Fibroblast of skin of scalp (primary cell): ENCODE measurements around the gene PPA1.
A peak's percentile ranks its signal among the peaks of the same experiment; 100 is the strongest.
"Not testable (repeated sequence)": the region's sequence is repeated elsewhere in the genome, so short reads cannot be mapped to it uniquely, and the experiment has no call there.

Source experiments
- DNase-seq: peaks from one replicate; pipeline ENCODE4 v3.0.0-alpha.2; 2013

PPA1 gene

DNA sequence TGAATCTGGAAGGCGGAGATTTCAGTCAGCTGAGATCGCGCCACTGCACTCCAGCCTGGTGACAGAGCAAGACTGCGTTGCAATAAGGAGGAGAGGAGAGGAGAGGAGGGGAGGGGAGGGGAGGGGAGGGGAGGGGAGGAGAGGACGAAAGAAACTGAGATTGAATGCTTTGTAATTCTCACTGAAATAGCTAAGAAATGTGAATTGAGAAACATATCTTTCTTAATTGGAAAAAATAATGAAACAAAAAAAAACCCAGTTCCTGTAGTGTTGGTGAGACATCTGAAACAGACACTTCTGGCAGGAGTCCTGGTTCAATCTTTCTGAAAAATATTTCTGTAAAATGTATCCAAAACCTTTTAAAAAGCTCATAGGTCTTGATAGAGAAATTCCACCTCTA is 26.5 kb downstream of the PPA1 start:
- DNase-seq = no peak

DNA sequence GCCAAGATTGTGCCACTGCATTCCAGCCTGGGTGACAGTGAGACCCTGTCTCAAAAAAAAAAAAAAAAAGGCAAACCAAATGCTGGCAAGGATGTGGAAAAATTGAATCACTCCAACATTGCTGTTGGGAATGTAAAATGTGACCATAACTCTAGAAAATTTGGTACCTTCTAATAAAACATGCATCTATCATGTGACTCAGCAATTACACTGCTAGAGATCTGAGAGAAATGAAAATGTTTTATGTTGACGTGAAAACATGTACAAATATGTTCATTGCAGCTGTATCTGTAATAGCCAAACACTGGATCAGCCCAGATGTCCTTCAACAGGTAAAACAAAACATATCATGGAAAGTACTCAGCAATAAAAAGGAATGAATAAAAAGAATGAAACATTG is 32.1 kb downstream of the PPA1 start:
- peak; percentile 33 for DNase-seq

DNA sequence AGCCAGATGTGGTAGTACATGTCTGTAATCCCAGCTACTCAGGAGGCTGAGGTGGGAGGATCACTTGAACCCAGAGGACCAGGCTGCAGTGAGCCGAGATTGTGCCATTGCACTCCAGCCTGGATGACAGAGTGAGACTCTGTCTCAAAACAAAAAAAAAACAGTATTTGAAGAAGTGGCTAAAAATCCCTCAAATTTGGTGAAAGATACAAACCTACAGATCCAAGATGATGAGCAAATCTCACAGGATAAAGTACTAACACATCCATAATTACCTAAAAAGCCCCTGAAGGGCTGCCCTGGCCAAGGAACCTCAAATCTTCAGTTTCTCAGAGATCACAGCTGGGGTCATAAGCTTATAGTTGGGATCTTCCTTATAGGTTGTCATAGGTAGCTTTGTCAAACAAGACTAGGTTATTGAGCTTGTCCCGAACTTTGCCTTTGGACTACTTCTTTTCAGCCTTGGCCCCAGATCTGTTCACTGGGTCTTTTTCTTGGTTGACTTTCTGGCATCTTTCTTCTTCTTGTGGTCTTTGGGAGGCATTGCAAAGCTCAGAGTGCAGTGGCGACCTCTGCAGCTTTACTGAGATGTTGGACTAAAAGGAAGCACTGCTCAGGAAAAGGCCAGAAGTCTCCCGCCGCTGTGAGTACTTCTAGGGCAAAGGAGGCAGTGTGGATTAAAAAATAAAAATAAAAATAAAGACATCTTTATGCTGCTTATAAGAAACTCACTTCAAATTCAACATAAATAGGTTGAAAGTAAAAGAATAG is 34.3 kb downstream of the PPA1 start:
- DNase-seq = peak; percentile 39

DNA sequence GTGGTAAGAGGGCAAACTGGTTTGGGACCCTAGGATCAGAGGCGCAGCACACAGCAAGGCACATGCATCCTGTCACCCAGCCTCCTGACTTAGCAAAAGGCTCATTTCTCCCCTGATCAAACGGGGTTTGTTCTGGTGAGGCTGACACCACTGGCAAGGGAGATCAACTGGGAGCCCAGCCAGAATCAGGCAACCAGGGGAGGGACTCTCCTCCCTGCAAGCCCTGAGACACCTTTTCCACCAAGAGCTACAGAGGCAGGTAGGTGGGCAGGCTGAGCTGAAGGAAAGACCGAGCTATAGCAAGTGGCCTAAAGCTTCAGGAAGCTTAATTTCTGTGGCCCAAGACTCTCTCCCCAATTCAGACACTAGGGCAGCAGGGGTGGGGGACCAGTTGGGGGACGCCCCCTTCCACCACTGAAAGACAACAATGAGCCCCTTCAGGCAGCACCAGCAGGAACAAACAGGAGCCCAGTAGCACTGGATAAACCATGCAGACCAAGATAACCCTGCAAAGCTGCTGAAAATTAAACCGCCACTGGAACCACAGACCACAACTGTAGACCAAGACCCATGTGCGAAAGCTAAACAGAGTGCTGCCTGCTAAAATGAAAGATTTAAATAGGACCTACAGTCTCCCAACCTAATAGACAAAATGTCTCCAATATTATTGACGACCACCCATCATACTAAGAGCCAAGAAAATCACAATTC is 35.8 kb downstream of the PPA1 start:
- DNase-seq = no peak

DNA sequence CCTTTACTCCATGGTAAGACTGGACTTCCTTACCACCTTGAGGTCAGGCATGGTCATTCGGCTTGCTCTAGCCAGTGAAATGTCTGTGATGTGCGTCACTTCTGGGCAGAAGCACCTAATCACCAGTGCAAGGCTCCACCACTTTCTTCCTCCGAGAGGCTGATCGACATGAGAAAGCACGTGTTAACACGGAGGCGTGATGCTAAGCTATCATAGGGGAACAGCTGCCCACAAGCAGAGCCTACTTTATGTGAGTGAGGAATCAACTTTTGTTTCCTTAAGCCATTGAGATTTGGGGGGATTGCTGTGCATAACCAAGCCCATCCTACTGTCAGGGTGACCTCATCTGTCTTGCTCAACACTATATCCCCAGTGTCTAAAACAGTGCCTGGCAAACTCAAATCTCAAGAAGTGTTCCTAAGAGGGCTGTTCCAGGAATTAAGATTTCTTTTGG is 39.8 kb downstream of the PPA1 start:
- no peak for DNase-seq

DNA sequence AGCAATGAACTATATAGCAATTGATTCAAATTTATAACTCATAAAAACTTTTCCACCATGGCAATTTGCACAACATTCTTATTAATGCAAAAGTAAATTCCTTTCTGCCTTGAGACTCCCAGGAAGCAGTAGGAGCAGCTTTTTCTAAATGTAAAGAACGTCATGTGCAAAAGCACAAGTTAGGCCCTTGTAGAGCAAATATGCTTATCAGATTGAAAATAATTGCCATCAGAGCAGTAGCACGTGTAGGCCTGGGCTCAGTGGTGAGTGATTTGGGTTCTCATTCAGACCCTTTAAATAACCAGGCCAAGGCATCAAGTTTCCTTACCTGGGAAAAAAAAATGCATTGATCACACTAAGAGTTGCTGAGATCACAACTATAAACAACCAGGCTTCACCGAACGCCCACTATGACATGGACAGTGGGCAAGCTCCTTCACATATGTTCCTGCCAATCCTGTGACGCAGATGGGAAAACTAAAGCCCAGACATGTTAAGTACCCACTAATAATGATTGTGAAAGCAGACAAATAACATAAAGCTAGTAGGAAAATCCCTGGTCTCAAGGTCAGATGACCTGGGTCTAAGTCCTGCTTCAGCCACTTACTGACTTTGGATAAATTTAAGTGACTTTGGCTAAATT is 40.8 kb downstream of the PPA1 start:
- DNase-seq = no peak

DNA sequence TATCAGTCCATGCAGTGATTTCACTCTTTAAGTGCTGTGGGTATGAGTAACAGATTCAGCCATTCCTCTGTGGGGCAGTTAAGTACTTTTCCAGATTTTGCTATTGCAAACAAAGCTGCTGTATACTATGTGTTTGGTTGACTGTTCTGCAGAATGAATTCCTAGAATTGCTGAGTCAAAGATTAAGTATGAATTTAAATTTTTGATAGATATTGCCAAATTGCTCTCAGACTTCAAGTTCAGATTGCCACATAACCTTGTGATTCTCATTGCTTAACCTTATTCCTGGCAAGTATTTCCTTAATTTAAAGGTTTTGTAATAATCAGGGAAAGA is 41.3 kb downstream of the PPA1 start:
- DNase-seq = peak; percentile 95

DNA sequence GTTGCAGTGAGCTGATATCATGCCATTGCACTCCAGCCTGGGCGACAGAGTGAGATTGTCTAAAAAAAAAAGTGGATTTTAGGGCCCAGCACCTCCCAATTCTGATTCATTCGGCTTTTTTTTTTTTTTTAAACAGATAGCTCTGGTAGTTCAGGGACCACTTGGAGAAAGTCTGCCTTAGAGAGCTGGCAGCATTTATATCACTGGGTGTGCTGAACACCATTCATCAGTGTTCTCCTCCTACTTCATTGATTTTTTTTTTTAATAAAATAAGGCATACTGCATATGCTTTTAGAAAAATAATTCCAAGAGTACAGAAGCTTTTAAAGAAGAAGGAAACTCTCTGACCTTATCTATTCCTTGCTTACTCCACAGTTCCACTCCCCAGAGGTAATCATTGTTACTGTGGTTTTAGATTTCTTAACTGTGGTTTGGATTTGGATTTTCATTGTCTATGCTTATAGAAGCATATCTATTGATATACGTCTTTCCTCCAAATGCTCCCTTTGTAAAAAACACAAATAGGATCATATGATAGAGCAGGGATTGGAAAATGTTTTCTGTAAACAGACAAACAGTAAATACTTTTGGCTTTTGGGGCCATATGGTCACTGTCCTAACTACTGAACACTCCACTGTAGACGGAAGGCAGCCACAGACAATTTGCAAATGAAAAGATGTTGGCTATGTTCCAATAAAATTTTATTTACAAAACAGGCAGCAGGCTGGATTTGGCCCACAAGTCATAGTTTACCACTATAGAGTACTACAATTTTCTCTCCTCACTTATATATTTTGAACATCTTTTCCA is 41.9 kb downstream of the PPA1 start:
- DNase-seq = peak; percentile 30

DNA sequence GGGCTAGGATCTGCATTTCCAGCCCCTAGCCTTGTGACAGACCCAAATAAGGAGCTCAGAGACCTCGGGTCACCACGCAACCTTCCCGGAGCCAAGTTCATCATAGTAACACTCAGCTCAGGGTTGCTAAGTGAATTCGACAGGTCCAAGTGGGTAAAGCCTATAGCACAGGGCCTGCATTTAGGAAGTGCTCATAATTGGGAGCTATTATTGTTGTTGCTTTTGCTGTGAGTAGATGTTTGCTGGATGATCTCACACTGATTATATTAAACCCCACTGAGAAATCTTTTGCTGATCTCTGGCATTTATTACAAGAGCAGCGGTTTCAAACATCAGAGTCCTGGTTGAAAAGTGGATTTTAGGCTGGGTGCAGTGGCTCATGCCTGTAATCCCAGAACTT is 42.6 kb downstream of the PPA1 start:
- peak; percentile 65 for DNase-seq

DNA sequence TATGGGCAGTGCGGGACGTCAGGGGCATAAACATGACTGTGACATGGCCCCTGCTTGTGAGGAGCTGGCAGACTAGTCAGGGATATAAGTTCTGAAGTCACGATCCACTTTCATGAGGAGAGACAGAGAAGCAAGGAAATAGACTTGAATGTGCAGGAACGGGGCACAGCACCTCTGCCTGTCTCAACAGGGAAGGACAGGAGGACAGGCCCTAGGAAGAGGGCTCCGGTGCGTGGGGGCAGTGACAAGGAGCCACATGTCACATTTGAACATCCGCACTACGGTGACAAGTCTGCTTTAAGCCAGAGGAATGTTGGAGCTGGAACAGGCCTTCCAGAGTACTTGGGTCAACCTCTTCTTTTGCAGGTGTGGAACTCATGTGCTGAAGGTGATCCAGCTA is 43.1 kb downstream of the PPA1 start:
- no peak for DNase-seq

DNA sequence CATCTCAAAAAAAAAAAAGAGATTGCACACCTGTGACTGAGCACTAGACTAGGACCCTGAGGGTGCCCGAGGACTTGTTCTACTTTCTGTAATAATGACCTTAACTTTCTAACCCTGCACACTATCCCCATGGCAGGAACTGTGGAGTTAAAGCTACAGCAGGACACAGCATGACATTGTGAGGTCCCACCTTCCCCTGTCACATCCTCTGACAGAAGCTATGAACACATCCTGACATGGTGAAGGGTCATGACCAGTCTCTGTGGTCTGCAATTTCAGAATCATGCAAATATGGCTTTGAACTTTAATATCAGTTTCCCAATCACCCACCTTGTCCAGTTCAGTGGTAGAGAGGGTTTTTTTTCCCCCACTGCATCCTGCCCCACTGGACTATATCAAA is 44.5 kb downstream of the PPA1 start:
- DNase-seq = no peak

DNA sequence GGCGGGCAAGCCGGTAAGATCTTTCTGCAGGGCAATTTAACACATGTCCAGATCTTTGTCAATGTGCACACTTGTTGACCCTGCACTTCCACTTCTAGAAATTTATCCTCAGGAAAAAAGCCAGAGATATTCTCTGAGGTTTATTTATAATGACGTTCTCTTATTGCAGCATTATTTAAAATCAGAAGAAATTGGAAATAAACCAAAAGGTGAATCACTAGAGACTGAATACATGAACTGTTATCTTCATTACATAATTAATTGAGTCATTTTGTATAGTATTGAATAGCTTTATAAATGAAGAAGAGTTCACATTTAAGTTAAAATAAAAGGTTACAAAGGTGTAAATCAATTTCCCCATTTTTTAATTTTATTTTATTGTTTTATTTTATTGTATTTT is 46.7 kb downstream of the PPA1 start:
- no peak for DNase-seq

DNA sequence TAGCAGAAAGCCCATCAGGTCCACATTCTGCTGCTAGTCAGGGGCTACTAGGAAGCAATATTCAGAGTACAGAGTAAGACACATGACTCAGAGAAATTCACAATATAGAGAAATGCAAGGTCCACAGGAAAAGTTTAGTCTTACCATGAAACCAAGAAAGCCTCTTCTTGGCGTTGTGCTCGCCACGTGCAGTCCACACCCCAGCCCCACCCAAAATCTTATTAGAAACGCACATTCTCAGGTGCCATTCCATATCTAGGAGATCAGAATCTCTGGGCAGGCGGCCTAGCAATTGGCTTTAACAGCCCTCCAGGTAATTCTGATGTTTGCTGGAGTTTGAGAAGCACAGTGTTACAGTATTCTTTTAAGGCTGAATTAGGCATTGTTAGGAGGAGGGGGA is 47.1 kb downstream of the PPA1 start:
- DNase-seq = no peak

DNA sequence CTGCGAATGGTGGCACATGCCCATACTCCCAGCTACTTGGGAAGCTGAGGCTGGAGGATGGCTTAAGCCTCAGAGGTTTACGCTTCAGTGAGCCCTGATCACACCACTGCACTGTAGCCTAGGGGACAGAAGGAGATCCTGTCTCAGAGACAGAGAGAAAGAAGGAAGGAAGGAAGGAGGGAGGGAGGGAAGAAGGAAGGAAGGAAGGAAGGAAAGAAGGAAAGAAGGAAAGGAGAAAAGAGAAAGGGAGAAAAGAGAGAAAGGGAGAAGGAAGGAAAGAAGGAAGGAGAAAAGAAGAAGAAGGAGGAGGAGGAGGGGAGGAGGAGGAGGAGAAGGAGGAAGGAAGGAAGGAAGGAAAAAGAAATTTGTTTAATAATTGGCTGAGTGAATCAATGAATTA is 49.9 kb downstream of the PPA1 start:
- no peak for DNase-seq

DNA sequence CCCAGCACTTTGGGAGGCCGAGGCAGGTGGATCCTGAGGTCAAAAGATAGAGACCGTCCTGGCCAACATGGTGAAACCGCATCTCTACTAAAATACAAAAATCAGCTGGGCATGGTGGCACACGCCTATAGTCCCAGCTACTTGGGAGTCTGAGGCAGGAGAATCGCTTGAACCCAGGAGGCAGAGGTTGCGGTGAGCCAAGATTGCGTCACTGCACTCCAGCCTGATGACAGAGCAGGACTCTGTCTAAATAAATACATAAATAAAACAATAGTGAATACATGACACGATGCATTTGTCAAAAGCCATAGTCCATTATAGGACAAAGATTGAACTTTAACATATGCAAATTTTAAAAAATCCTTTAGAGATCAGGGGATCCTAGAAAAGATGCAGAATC is 54.0 kb downstream of the PPA1 start:
- DNase-seq = not testable (repeated sequence)

DNA sequence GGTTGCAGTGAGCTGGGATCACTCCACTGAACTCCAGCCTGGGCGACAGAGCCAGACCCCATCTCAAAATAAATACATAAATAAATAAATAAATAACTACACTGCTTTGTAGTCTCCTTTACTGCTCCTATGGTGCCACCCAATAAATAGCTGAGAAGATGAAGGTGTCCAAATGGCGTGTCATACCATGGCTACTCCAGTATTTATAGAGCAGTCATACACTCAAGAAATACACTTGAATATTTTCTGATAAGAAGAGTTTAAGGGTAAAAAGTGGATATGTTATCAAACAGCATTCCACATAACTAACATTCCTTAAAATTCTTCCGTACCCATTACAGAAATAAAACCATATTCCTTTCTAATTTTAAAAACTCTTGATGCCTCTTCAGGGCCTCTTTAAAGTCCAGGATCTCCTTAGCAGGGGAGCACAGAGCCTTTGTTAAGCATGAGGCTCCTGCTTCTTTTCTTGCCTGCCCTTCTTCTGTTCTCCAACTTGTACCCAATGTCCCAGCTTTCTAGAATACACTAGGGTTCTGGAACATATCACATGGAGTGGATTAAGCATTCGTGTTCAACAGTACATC is 55.0 kb downstream of the PPA1 start:
- DNase-seq = no peak

DNA sequence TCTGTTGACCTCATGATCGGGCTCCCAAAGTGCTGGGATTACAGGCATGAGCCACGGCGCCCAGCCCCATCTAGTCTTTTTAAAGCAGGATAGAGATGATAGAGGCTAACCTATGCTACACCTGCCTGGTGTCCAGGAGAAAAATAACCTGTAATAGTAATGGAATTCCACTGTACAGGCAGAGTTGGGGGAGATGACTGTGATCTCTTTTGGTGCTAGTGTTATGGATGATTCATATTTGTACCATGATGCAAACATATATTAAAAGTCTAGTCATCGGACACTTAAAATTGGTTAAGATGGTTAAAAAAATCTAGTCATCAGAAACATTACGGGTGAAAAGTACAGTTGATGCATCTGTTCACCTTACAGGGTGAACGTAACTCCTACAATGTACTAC is 56.8 kb downstream of the PPA1 start:
- DNase-seq = peak; percentile 34

DNA sequence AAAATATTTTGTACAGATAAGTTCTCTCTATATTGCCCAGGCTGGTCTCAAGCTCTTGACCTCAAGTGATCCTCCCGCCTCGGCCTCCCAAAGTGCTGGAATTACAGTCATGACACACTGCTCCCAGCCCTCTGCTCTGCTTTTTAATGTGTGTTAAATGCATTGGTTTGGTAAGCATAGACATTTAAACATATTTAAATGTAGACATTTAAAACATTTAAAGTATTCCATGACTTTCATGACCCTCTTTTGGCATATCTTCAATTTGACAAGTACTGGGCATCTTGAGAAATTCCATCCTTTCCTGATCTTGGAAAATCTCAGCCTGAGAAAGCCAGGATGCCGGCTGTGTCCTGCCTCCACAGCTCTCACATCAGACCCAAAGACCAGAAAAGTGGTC is 57.7 kb downstream of the PPA1 start:
- peak; percentile 69 for DNase-seq

DNA sequence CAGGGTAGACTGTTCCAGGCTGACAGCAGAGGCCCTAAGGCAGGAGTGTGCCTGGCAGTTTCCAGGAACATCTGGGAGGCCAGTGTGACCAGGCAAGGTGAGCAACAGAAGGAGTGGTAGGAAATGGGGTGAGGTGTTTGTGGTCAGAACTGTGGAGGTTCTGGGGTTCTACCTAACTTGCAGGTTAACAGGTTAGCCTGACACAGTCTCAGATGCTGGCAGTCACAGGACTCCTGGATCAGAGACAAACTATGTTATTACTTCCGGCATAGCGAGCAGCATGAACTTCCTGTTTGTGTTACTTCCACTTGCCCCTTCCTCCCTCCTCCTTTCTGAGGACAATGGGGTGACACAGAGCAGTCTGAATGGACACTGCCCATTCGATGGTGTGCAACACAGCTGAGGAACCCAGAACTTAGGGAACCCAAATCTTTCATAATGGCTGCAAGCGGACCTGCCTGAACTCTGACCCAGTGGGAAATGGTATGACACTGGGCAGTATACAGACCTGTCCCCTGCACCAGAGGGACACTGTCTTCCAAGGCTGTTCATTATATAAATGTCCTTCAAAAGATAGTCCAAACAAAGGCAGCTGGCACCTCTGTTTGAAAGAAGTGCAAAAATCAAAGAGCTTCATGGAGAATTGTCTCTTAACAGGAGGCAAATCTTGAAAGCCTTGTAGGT is 59.0 kb downstream of the PPA1 start:
- DNase-seq = no peak

DNA sequence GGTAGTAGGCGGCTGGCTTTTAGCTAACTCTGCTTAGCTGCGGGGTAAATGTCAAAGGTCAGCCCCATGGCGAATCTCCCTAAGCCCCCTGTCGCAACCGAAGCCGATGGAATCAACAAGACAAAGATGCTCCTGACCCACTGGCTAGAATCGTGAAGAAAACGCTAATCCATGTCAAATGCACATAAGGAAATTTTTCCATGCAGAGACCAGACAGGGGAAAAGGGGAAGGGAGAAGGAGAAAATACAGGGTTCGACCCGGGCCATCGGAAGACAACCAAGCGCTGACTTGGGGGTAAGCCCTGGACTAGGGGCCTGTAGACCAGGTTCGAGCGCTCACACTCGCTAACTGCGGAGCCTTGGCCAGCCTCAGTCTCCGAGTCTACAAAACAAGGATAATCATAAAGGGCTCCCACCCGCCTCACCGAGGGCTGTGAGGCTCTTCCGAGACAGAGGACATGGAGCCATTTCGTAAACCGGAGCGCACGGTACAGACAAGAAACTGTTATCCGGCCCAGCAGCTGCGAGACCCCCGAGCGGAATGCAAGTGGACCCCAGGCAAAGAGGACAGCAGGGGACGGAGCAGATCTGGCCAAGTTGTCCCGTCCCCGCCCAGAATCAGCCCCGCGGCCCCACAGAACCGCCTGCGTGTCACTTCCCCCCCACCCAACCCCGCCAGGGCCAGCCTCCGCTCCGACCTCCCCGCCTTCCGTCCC is 63.4 kb downstream of the PPA1 start:
- no peak for DNase-seq

DNA sequence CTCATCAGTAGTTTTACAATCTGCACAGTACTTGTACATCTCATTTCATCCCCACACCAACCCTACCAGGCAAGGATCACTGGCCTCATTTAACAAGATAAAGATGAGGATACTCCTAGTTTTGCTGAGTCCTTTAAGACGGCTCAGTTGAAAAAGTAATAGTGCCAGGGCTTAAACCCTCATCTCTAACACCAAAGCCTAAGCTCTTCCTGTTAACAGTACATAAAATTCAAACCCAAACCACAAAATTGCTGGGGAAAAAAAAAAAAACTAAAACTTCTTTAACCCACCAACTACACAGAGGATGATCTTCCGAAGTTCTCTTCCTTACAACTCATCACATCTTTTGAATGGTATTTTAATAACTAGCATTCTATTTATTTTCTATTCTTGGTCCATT is 64.2 kb downstream of the PPA1 start:
- DNase-seq = no peak
